Loucy (cell line): ENCODE results near the gene GIMAP6.
"Not testable (repeated sequence)": the region's sequence is repeated elsewhere in the genome, so short reads cannot be mapped to it uniquely, and the experiment has no call there.

ENCODE experiments used
- H2AFZ ChIP-seq: fragments of 200-600 bp; sonication (generic); 2 replicates; pipeline ENCODE4 v1.6.0; 2016; ENCODE audit warnings: antibody characterized with exemption, mild to moderate bottlenecking, low read length, moderate library complexity
- H3F3A ChIP-seq: fragments of 200-600 bp; 2 replicates; pipeline ENCODE4 v1.6.0; 2016; ENCODE audit warnings: antibody characterized with exemption, low read depth, mild to moderate bottlenecking
- H3K27me3 ChIP-seq: fragments of 200-600 bp; sonication (generic); 2 replicates; pipeline ENCODE4 v1.6.1; 2014; ENCODE audit warnings: low read length, mild to moderate bottlenecking; ENCODE audit not compliant: insufficient read depth, poor library complexity, severe bottlenecking
- H3K36me3 ChIP-seq: fragments of 200-600 bp; sonication (generic); 2 replicates; pipeline ENCODE4 v1.6.1; 2016; ENCODE audit warnings: low read length; ENCODE audit not compliant: insufficient read depth
- H3K4me1 ChIP-seq: fragments of 200-600 bp; sonication (generic); 2 replicates; pipeline ENCODE4 v1.5.1; 2014; ENCODE audit warnings: low read length, mild to moderate bottlenecking; ENCODE audit not compliant: insufficient read depth, poor library complexity, severe bottlenecking
- H3K4me2 ChIP-seq: fragments of 200-600 bp; sonication (generic); 2 replicates; pipeline ENCODE4 v1.6.0; 2014; ENCODE audit warnings: antibody characterized with exemption, low read length, low read depth, mild to moderate bottlenecking; ENCODE audit not compliant: poor library complexity, severe bottlenecking
- H3K4me3 ChIP-seq: fragments of 200-600 bp; sonication (generic); 2 replicates; pipeline ENCODE4 v1.5.1; 2014; ENCODE audit warnings: low read length, mild to moderate bottlenecking, mixed read lengths; ENCODE audit not compliant: poor library complexity, severe bottlenecking
- H3K79me2 ChIP-seq: fragments of 200-600 bp; sonication (generic); 2 replicates; pipeline ENCODE4 v1.6.1; 2014; ENCODE audit warnings: low read length; ENCODE audit not compliant: insufficient read depth
- H3K9ac ChIP-seq: fragments of 200-600 bp; sonication (generic); 2 replicates; pipeline ENCODE4 v1.6.0; 2014; ENCODE audit warnings: mild to moderate bottlenecking, low read depth, low read length, moderate library complexity; ENCODE audit not compliant: poor library complexity, severe bottlenecking
- H3K9me2 ChIP-seq: fragments of 200-600 bp; sonication (generic); replicated peaks from 2 replicates; pipeline ENCODE4 v1.6.1; 2016; ENCODE audit warnings: low read depth, low read length, mixed read lengths
- H3K9me3 ChIP-seq: fragments of 200-600 bp; sonication (generic); 2 replicates; pipeline ENCODE4 v1.6.1; 2014; ENCODE audit warnings: mild to moderate bottlenecking, antibody characterized with exemption, low read length, low read depth; ENCODE audit not compliant: insufficient read depth
- H4K20me1 ChIP-seq: fragments of 200-600 bp; sonication (generic); 2 replicates; pipeline ENCODE4 v1.6.0; 2014; ENCODE audit warnings: antibody characterized with exemption, low read length, mild to moderate bottlenecking; ENCODE audit not compliant: insufficient read depth, poor library complexity, severe bottlenecking
- EZH2phosphoT487 ChIP-seq: fragments of 200-600 bp; IDR thresholded peaks from 2 replicates; pipeline ENCODE4 v1.6.1; 2018; ENCODE audit warnings: antibody characterized with exemption, mild to moderate bottlenecking, moderate library complexity, borderline replicate concordance
- TF ChIP-seq, protein P1 (sequence below): fragments of 200-600 bp; sonication (generic); conservative IDR thresholded peaks from 2 replicates; pipeline ENCODE4 v1.5.1; 2014; ENCODE audit warnings: mild to moderate bottlenecking, antibody characterized with exemption, low read length

Gene GIMAP6

DNA sequence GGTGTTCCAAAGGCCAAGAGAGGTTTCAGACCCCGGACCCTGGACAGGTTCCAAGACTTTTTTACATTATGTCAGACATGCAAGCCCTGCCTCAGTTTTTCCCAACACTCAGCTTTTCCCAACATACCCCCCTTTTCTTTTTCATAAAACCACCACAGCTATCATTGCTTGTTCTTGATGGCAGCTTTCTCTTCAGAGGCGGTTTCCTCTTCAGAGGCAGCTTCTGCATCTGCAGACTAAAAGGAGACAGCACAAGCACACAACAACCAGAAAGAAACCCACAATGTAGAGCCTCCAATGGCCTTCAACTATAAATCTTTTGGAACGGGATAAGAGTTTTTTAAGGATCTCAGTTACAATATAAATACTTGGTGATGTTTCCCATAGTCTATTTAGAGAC, 19.3 kb downstream of the GIMAP6 start:
- no peaks in the 10 kb centered on the region for H3K27me3 ChIP-seq
- peaks cover 3% of the 10 kb centered on the region for H3K4me1 ChIP-seq
- no peaks in the 10 kb centered on the region for H3K36me3 ChIP-seq
- H3K4me3 ChIP-seq, result no peak overlapping the region
- no peaks in the 10 kb centered on the region for H3F3A ChIP-seq
- TF ChIP-seq, protein P1, sequence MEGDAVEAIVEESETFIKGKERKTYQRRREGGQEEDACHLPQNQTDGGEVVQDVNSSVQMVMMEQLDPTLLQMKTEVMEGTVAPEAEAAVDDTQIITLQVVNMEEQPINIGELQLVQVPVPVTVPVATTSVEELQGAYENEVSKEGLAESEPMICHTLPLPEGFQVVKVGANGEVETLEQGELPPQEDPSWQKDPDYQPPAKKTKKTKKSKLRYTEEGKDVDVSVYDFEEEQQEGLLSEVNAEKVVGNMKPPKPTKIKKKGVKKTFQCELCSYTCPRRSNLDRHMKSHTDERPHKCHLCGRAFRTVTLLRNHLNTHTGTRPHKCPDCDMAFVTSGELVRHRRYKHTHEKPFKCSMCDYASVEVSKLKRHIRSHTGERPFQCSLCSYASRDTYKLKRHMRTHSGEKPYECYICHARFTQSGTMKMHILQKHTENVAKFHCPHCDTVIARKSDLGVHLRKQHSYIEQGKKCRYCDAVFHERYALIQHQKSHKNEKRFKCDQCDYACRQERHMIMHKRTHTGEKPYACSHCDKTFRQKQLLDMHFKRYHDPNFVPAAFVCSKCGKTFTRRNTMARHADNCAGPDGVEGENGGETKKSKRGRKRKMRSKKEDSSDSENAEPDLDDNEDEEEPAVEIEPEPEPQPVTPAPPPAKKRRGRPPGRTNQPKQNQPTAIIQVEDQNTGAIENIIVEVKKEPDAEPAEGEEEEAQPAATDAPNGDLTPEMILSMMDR, result no peak
- TF ChIP-seq EZH2phosphoT487, result no peak
- no peaks in the 10 kb centered on the region for H4K20me1 ChIP-seq
- no peaks in the 10 kb centered on the region for H3K9me3 ChIP-seq
- no peak overlapping the region for H3K9ac ChIP-seq
- H3K4me2 ChIP-seq, result no peak overlapping the region
- no peaks in the 10 kb centered on the region for H3K9me2 ChIP-seq
- no peak overlapping the region for H2AFZ ChIP-seq
- H3K79me2 ChIP-seq, result no peaks in the 10 kb centered on the region

DNA sequence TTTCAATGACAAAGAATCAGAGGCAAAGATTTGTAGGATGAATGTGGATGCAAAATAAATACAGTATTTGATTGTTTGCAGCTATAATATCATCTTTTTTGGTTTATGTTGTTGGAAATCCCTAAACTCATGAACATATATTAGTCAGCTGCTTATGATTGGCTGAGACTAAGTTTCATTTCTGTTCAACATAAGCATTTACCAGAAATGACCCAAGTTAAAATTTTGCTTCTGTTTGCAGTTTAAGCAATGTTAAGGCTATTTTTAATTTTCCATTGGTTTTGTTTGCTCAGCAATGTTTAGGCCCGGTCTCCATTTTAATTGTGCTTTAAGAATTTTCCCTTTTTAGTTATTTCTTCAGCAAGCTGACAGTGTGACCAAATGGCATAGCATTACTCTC, 22.0 kb downstream of the GIMAP6 start:
- H3K9me2 ChIP-seq, result no peaks in the 10 kb centered on the region
- peaks cover 7% of the 10 kb centered on the region; the same call in 1 of the 2 replicates for H3K9me3 ChIP-seq
- no peak for TF ChIP-seq EZH2phosphoT487
- TF ChIP-seq, protein P1, result no peak
- no peaks in the 10 kb centered on the region for H3F3A ChIP-seq
- no peak overlapping the region for H3K9ac ChIP-seq
- peaks cover 3% of the 10 kb centered on the region for H3K4me1 ChIP-seq
- no peak overlapping the region for H3K4me3 ChIP-seq
- H3K27me3 ChIP-seq, result no peaks in the 10 kb centered on the region
- H3K79me2 ChIP-seq, result no peaks in the 10 kb centered on the region
- no peak overlapping the region for H2AFZ ChIP-seq
- H4K20me1 ChIP-seq, result no peaks in the 10 kb centered on the region
- H3K36me3 ChIP-seq, result no peaks in the 10 kb centered on the region
- H3K4me2 ChIP-seq, result no peak overlapping the region

DNA sequence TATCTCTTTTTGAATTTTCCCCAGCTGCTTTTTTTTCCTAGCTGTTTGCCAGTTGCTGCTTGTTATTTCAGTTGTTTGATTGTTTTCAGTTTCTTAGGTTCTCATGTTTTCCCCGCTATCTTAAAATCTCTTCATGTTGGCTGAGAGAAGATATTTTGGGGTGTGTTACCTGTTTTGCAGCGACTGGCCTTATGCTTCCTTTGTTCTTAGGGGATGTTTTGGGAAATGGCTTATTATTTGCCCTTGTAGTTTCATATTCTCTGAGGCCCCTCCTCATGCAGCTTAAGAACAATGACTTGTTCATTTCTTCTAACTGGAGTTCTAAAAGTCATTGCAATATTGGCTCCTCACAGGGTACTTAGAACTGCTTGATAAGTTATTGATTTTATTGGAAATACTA, 28.6 kb downstream of the GIMAP6 start:
- H3K4me2 ChIP-seq, H3F3A ChIP-seq, H3K36me3 ChIP-seq, H2AFZ ChIP-seq, H3K9ac ChIP-seq, H3K9me3 ChIP-seq, H3K27me3 ChIP-seq, H3K9me2 ChIP-seq, H3K79me2 ChIP-seq, H3K4me3 ChIP-seq, H4K20me1 ChIP-seq, H3K4me1 ChIP-seq: not testable (repeated sequence)

DNA sequence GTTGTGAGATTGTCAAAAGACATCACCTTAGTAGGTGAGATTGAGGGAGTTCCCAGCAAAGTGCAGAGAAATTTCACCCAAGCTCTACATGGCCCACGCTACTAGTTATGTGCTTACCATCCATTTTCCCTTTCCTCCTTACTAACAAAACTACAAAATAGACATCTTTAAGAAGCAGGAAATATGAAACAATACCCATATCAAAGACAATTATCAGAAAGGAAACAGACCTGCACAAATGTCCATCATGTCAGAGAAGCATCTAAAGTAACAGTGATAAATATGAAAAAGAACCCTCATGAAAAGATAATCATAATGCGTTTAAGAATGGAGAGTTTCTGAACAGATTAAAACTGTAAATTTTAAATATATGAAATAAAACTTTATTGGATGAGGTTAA, 36.8 kb downstream of the GIMAP6 start:
- Histone ChIP-seq H3K79me2 (no peaks in the 10 kb centered on the region), H3K9me3 (peaks cover 28% of the 10 kb centered on the region; the same call in 1 of the 2 replicates)

More for the DNA sequence above, 36.8 kb downstream of the GIMAP6 start:
- H2AFZ ChIP-seq, result no peak overlapping the region
- peaks cover 11% of the 10 kb centered on the region for H3K4me1 ChIP-seq
- no peaks in the 10 kb centered on the region for H3F3A ChIP-seq
- no peaks in the 10 kb centered on the region for H3K9me2 ChIP-seq
- no peak for TF ChIP-seq EZH2phosphoT487
- TF ChIP-seq, protein P1, result no peak
- no peaks in the 10 kb centered on the region for H4K20me1 ChIP-seq
- no peak overlapping the region for H3K4me2 ChIP-seq
- no peak overlapping the region for H3K4me3 ChIP-seq
- no peaks in the 10 kb centered on the region for H3K36me3 ChIP-seq
- no peaks in the 10 kb centered on the region for H3K27me3 ChIP-seq
- H3K9ac ChIP-seq, result no peak overlapping the region
